H9 (cell line): Measurements from ENCODE around the gene DPEP2. TPM values are rescaled to one million over a fixed set of nuclear protein-coding genes. Genes with fewer than 3 reads are reported as not detected.

ENCODE experiments used
- DNase-seq: peaks from one replicate; pipeline ENCODE4 v3.0.0-alpha.2; 2017
- H2AFZ ChIP-seq: one replicate; pipeline ENCODE4 v1.6.1; 2013; ENCODE audit warnings: mild to moderate bottlenecking, low read length, control low read depth, moderate library complexity
- H2AK5ac ChIP-seq: 2 replicates; pipeline ENCODE4 v1.6.1; 2013; ENCODE audit warnings: low read length, control low read depth, mixed read lengths; ENCODE audit not compliant: insufficient read length
- H2BK120ac ChIP-seq: one replicate; pipeline ENCODE4 v1.6.1; 2013; ENCODE audit warnings: low read depth, mild to moderate bottlenecking, low read length, control low read depth, inconsistent platforms; ENCODE audit not compliant: poor library complexity, severe bottlenecking
- H2BK12ac ChIP-seq: 2 replicates; pipeline ENCODE4 v1.6.1; 2013; ENCODE audit warnings: low read length, control low read depth, mixed read lengths, low read depth; ENCODE audit not compliant: insufficient read length
- H2BK15ac ChIP-seq: 2 replicates; pipeline ENCODE4 v1.6.1; 2013; ENCODE audit warnings: low read depth, low read length, control low read depth
- H2BK20ac ChIP-seq: one replicate; pipeline ENCODE4 v1.6.1; 2013; ENCODE audit warnings: low read depth, mild to moderate bottlenecking, low read length, control low read depth, inconsistent platforms; ENCODE audit not compliant: poor library complexity, severe bottlenecking
- H2BK5ac ChIP-seq: 2 replicates; pipeline ENCODE4 v1.6.1; 2013; ENCODE audit warnings: low read length, control low read depth, mixed read lengths; ENCODE audit not compliant: insufficient read length
- H3K14ac ChIP-seq: 2 replicates; pipeline ENCODE4 v1.6.1; 2013; ENCODE audit warnings: low read length, control low read depth; ENCODE audit not compliant: insufficient read depth
- H3K18ac ChIP-seq: 2 replicates; pipeline ENCODE4 v1.6.1; 2013; ENCODE audit warnings: low read depth, mild to moderate bottlenecking, mixed read lengths, low read length, control low read depth; ENCODE audit not compliant: insufficient read length
- H3K23ac ChIP-seq: 2 replicates; pipeline ENCODE4 v1.6.1; 2013; ENCODE audit warnings: low read length, control low read depth, mixed read lengths, low read depth; ENCODE audit not compliant: insufficient read length
- H3K23me2 ChIP-seq: 2 replicates; pipeline ENCODE4 v1.6.1; 2013; ENCODE audit warnings: low read depth, mild to moderate bottlenecking, mixed read lengths, low read length, control low read depth; ENCODE audit not compliant: insufficient read length, poor library complexity, severe bottlenecking
- H3K27ac ChIP-seq: 2 replicates; pipeline ENCODE4 v1.5.1; 2013; ENCODE audit warnings: low read length, control low read depth, mixed read lengths, low read depth; ENCODE audit not compliant: insufficient read length
- H3K27me3 ChIP-seq: 2 replicates; pipeline ENCODE4 v1.6.1; 2013; ENCODE audit warnings: low read length, control low read depth, inconsistent platforms; ENCODE audit not compliant: insufficient read depth
- H3K4ac ChIP-seq: 2 replicates; pipeline ENCODE4 v1.6.1; 2013; ENCODE audit warnings: low read depth, mild to moderate bottlenecking, control low read depth, inconsistent platforms, low read length, moderate library complexity
- H3K4me1 ChIP-seq: 2 replicates; pipeline ENCODE4 v1.6.1; 2013; ENCODE audit warnings: low read length, control low read depth, inconsistent platforms; ENCODE audit not compliant: insufficient read depth
- H3K4me2 ChIP-seq: 2 replicates; pipeline ENCODE4 v1.6.1; 2013; ENCODE audit warnings: low read length, control low read depth, mixed read lengths; ENCODE audit not compliant: insufficient read length, insufficient read depth
- H3K56ac ChIP-seq: 2 replicates; pipeline ENCODE4 v1.6.1; 2013; ENCODE audit warnings: low read depth, mild to moderate bottlenecking, mixed read lengths, low read length, control low read depth; ENCODE audit not compliant: insufficient read length
- H3K79me1 ChIP-seq: 2 replicates; pipeline ENCODE4 v1.6.1; 2013; ENCODE audit warnings: low read depth, mild to moderate bottlenecking, moderate library complexity, low read length, control low read depth, inconsistent platforms; ENCODE audit not compliant: insufficient read depth, poor library complexity, severe bottlenecking
- H3K79me2 ChIP-seq: 2 replicates; pipeline ENCODE4 v1.6.1; 2013; ENCODE audit warnings: low read length, control low read depth, inconsistent platforms; ENCODE audit not compliant: insufficient read depth
- H3K9ac ChIP-seq: 2 replicates; pipeline ENCODE4 v1.6.1; 2013; ENCODE audit warnings: low read length, control low read depth, mixed read lengths; ENCODE audit not compliant: insufficient read length; ENCODE audit errors: extremely low read depth
- H3K9me3 ChIP-seq: one replicate; pipeline ENCODE4 v1.6.1; 2013; ENCODE audit warnings: low read depth, low read length, inconsistent platforms; ENCODE audit not compliant: control insufficient read depth
- H3T11ph ChIP-seq: one replicate; pipeline ENCODE4 v1.6.1; 2013; ENCODE audit warnings: mild to moderate bottlenecking, low read length, control low read depth, inconsistent platforms
- H4K20me1 ChIP-seq: one replicate; pipeline ENCODE4 v1.6.1; 2013; ENCODE audit not compliant: control insufficient read depth, insufficient read length, insufficient read depth
- H4K5ac ChIP-seq: 2 replicates; pipeline ENCODE4 v1.6.1; 2013; ENCODE audit warnings: low read depth, mild to moderate bottlenecking, mixed read lengths, low read length, control low read depth; ENCODE audit not compliant: insufficient read length
- H4K8ac ChIP-seq: replicated peaks from 2 replicates; pipeline ENCODE4 v1.6.1; 2013; ENCODE audit warnings: low read length, control low read depth, mixed read lengths, low read depth; ENCODE audit not compliant: insufficient read length
- H4K91ac ChIP-seq: 2 replicates; pipeline ENCODE4 v1.6.1; 2013; ENCODE audit warnings: low read depth, mild to moderate bottlenecking, moderate library complexity, mixed read lengths, low read length, control low read depth; ENCODE audit not compliant: insufficient read length
- H3K27ac Mint-ChIP-seq, 3 experiments: 2 replicates in 2 of 3; 3 replicates in 1 of 3; pipeline ENCODE4 v1.8.0; 2020 to 2021; ENCODE audit warnings: mixed read lengths in 3 of 3, mild to moderate bottlenecking in 1 of 3, moderate library complexity in 1 of 3
- H3K27me3 Mint-ChIP-seq: 2 replicates; pipeline ENCODE4 v1.8.0; 2021; ENCODE audit warnings: low read depth, mild to moderate bottlenecking, moderate library complexity, mixed read lengths
- H3K36me3 Mint-ChIP-seq, 3 experiments: 2 replicates in 2 of 3; 3 replicates in 1 of 3; pipeline ENCODE4 v1.8.0; 2020 to 2021; ENCODE audit warnings: low read depth in 3 of 3, mixed read lengths in 3 of 3; ENCODE audit not compliant: insufficient read depth in 1 of 3
- H3K4me1 Mint-ChIP-seq, 2 experiments: 2 replicates each; pipeline ENCODE4 v1.8.0; 2020; ENCODE audit warnings: mixed read lengths in 2 of 2
- H3K4me3 Mint-ChIP-seq, 2 experiments: 2 replicates in 1 of 2; 3 replicates in 1 of 2; pipeline ENCODE4 v1.8.0; 2020 to 2021; ENCODE audit warnings: mild to moderate bottlenecking in 2 of 2, mixed read lengths in 2 of 2, moderate library complexity in 1 of 2
- H3K9me3 Mint-ChIP-seq, 2 experiments: 2 replicates in 1 of 2; 3 replicates in 1 of 2; pipeline ENCODE4 v1.8.0; 2020; ENCODE audit warnings: mild to moderate bottlenecking in 2 of 2, mixed read lengths in 2 of 2, moderate library complexity in 1 of 2
- CTCF ChIP-seq: fragments of 200-600 bp; sonication (generic); conservative IDR thresholded peaks from 3 replicates; pipeline ENCODE4 v1.8.0; 2021; ENCODE audit warnings: antibody characterized with exemption, mild to moderate bottlenecking
- WGBS: extraction: QIAGEN DNeasy Blood & Tissue Kit; methylation state at CpG from one replicate; pipeline ENCODE4 v1.1.7; 2013; ENCODE audit warnings: missing lambda C conversion rate, low lambda C conversion rate, mixed read lengths; ENCODE audit not compliant: insufficient read length; ENCODE audit errors: extremely low coverage; 5-methylcytosine and 5-hydroxymethylcytosine counted together
- total RNA-seq: library from RNA; stranded (reverse); gene quantifications from 2 replicates; pipeline ENCODE4 v1.2.1, GENCODE V29; 2021

Gene DPEP2
- total RNA-seq, 1 experiment from 2014 or later, result not detected

- Histone ChIP-seq H3K27me3 (no peaks in the 10 kb centered on the region), H2BK120ac (no peak overlapping the region), H4K5ac (no peak overlapping the region), H3K18ac (no peak overlapping the region), H3K79me1 (no peaks in the 10 kb centered on the region), H3K9me3 (no peaks in the 10 kb centered on the region), H4K8ac (no peak overlapping the region), H3K14ac (no peak overlapping the region), H2AK5ac (no peak overlapping the region), H3K27ac (no peak overlapping the region), H3K9ac (no peak overlapping the region), H4K91ac (no peak overlapping the region), H3K4ac (no peak overlapping the region), H3K79me2 (no peaks in the 10 kb centered on the region), H2BK12ac (no peak overlapping the region), H2AFZ (no peak overlapping the region), H3K56ac (no peak overlapping the region), H3K4me2 (no peak overlapping the region), H3K23ac (no peak overlapping the region), H2BK15ac (no peak overlapping the region), H2BK20ac (no peak overlapping the region), H3K23me2 (no peaks in the 10 kb centered on the region), H2BK5ac (no peak overlapping the region), H3T11ph (no peak overlapping the region), H4K20me1 (no peaks in the 10 kb centered on the region), H3K4me1 (no peaks in the 10 kb centered on the region)
- peaks cover 2 to 15% of the 10 kb centered on the region in 2 experiments; a peak in 2 of 4 replicates for H3K4me1 Mint-ChIP-seq
- no peaks in the 10 kb centered on the region for H3K27me3 Mint-ChIP-seq
- no peak overlapping the region for H3K4me3 Mint-ChIP-seq
- no peak overlapping the region; a peak in 1 of 7 replicates for H3K27ac Mint-ChIP-seq
- H3K36me3 Mint-ChIP-seq, result peaks cover 11 to 50% (median 20%) of the 10 kb centered on the region in 3 experiments; a peak in 5 of 7 replicates
- WGBS, result no CpG with 5 or more reads among the region's 6 CpGs
- DNase-seq, result no peak
- H3K9me3 Mint-ChIP-seq, result no peaks in the 10 kb centered on the region
- no peak for TF ChIP-seq CTCF
These were observed 56.0 kb downstream of the DPEP2 start for GRCh38 chr16:67943256-67943618.
